ENCODE measurements around the gene LRP1B.

DNA sequence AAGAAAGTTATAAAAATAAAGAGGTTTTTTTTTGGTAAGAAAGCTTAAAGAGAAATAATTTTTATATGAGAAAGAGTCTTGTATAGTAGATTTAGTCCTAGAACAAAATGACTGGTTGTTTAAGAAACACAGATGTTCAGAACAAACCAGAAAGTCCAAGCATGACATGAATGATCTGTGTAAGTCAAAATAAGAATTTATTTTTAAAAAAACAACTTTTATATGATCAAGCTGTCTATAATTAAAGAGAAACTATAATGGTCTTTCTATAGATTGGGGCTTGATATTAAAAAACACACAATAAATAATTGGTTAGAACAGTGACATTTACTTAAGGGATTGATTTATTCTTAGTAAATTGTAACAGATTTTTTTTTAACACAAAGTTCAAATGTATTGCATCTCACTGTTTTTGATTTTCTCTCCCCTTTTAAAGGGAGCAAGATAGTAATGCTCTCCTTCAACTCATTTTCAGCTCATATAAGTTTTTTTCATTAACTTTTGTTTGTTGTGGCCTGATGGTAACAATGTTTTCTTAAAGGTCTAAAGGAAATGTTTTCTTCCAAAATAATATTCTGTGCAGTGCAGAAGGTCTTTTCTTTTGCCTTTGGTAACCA is 1256.8 kb downstream of the LRP1B start:
- TF ChIP-seq, protein P1, sequence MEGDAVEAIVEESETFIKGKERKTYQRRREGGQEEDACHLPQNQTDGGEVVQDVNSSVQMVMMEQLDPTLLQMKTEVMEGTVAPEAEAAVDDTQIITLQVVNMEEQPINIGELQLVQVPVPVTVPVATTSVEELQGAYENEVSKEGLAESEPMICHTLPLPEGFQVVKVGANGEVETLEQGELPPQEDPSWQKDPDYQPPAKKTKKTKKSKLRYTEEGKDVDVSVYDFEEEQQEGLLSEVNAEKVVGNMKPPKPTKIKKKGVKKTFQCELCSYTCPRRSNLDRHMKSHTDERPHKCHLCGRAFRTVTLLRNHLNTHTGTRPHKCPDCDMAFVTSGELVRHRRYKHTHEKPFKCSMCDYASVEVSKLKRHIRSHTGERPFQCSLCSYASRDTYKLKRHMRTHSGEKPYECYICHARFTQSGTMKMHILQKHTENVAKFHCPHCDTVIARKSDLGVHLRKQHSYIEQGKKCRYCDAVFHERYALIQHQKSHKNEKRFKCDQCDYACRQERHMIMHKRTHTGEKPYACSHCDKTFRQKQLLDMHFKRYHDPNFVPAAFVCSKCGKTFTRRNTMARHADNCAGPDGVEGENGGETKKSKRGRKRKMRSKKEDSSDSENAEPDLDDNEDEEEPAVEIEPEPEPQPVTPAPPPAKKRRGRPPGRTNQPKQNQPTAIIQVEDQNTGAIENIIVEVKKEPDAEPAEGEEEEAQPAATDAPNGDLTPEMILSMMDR (IDR thresholded peaks at IDR 0.05), result no peak
- no peak for TF ChIP-seq POLR2A (IDR thresholded peaks at IDR 0.05; ENCODE audit: low read depth)

Measured in esophagus muscularis mucosa (tissue), 3 donors.